Hematopoietic multipotent progenitor cell treated with erythropoietin and hydrocortisone succinate and interleukin-3 and kit ligand, for 4 days (in vitro differentiated cells): Measurements from ENCODE around the gene DRICH1.
"Not testable (repeated sequence)": the region's sequence is repeated elsewhere in the genome, so short reads cannot be mapped to it uniquely, and the experiment has no call there.

Experiments used
- DNase-seq: peaks from one replicate; pipeline ENCODE4 v3.0.0-alpha.2; 2015

Gene DRICH1

DNA sequence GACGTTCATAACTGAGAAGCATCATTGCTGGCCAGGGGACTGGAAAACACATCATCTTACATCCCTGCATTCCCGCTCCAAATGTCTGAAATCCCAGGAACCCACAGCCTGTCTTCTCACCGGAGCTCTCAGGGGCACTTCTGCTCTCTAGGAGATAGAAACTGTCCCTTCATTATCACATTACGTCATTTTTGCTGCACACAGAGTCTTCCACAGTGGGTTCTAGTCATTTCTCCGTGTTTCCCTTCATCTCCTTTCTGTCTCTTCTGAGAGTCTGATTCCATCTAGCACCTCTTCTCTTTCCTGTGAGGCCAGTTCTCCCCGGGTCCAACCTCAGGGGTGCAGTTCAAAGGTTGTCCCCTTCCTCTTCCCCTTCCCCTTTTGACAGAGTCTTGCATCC, 36.2 kb downstream of the DRICH1 start:
- not testable (repeated sequence) for DNase-seq

DNA sequence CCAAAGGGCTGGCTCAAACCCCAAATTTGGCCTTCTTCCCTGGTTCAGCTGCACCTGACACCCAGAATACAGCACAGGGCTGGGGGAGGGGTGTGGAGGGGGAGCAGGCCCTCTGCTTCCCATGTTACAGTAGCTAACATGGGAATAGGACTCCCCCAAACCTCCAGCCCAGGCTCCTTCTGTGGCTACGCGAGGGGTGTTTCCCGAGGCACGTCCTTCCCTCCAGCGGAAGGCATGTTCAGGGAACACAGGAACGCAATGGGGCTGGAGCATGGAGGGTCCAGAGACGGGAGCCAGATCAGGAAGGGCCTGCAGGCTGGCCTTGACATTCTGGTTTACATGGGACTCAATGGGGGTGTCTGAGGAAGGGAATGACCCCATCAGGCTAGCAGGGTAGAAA, 40.3 kb downstream of the DRICH1 start:
- no peak for DNase-seq

DNA sequence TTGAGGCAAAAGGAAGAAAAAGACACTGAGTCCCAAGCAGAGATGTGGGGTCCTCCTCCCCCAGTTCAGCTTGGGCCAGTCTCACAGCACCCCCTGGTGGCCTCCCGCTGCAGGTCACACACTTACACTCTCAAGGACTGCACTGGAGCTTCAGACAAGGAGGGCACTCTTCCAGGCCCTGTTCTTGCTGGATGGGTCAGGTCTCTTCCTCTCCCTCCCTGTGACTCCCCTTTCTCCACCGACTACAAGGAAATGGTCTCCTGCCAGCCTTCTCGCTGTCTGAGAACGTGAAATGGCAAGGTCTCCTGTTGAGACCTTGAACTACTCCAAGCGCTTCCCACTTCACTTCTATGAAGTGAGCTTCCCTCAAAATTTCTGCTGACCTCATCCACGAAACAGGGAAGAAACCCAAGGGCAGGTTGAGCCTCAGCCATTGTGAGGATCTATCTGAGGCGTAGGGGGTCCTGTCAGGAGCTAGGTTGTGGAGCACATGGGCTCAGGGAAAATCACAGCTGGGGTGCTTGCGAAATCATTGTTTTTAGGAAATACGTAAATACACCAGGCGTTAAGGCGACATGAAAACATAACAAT, 40.8 kb downstream of the DRICH1 start:
- DNase-seq, result peak; percentile 86

DNA sequence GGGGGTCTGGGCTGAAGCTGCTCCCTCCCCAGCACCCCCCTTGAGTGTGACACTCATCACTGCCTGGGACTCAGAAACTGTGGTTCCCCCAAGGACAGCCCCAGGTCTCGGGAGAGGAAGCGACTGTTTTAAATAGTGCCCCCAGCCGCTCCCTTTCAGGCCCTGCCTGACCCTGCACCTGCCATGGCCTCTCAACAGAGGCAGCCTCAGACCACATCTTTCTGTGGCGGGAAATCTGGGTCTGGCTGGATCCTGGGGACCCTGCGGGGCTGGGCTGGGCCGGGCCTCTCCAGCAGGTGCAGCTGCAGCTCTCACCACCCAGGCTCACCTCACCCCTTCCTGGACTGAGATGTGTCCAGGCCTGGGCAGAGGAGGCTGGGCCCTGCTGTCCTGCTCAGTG, 48.3 kb downstream of the DRICH1 start:
- peak; percentile 57 for DNase-seq

DNA sequence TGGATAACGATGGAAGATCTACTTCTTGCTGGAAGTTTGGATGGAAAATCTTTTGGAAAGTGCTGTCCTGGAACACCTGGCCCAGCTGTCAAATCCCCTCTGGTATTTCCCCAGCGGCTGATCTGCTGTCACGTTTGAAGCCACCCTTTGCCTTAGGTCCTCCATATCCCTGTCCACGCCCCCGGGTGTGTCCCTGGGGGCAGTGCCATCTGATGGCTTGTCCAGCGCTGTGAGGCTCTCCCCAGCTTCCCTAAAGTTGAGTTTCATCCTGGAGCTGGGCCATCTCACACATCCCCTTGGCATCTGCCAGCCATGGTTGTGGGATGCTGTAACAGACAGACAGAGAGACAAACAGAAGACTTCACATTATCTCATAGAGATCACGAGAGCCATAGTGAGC, 49.0 kb downstream of the DRICH1 start:
- DNase-seq, result no peak

DNA sequence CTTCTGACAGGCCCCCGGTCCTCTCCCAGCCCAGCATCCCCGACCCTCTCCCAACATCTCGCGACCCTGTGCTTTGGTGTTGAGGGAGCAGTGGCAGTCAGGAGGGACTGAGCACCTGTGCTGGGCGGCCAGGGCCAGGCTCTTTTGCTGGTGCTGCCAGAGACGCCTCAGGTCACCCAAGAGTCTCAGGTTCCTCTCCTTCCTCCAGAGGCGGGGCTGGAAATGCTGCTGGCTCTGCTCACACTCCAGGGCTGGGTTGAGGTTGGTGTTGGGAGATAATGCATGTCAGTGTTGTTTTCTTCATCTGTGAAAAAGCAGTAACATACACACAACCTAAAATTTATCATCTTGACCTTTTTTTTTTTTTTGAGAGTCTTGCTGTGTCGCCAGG, 50.9 kb downstream of the DRICH1 start:
- peak; percentile 89 for DNase-seq

DNA sequence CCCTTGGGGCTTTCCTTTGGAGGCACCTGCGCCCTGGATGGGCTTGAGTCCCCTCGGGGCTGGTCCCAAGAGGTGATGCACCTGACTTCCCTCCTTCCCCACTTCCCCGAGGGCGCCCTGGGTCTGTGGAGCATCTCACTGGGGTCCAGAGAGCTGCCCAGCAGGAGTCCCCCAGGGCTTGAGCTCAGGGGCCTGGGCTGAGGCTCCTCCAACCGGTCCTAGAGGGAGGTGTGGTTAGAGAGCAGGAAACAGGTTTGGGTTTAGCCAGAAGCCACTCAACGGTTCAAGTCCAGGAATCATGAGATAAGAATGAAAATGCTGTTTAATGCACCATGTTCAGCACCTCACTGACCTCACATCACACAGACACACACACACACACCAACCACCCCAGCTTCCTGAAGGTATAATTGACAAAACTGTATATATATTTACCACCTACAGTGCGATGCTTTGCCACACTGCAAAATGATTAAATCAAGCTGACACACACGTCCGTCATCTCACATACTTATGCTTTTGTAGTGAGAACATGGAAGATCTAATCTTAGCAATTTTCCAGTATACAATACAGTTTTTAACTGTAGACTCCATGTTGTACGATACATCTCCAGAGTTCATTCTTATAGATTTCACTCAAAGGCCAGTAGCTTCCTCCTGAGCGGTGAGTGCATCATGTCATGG, 51.4 kb downstream of the DRICH1 start:
- peak; percentile 95 for DNase-seq

DNA sequence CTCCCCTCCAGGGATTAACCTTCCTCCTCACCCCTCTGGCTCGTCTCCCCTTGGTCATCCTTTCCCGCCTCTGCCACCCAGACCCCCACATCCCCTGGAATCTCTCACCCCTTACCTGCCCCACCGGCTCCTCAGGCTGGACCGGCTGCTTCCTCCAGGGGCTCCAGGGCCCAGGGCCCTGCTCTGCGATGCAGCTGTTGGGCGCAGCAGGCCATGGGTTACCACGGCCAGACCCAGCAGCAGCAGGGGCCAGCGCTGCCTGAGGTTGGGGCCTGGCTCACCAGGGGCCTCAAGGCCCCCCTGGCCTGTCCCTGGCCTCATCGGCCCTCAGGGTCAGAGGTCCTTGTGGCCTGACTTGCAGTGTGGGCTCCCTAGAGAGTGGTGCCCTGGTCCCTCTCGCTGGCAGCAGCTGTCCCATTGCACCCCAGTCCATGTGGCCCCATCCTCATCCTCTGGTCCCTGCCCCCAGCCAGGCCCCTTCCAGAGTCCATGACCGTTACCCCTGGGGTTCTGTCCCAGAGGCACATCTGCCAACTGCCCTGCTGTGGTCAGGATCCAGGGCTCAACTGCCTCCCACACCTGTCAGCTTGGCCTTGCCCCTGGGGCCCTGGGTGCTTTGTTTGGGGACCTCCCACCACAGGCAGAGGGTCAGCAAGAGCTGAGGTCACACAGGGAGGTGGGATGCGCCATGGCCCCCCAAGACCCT, 52.1 kb downstream of the DRICH1 start, which contains the start of gene IGLL1:
Gene IGLL1, minus strand, starts transcription at position 421 of the 706 bp plus-strand sequence. Its CDS starts 100 bp downstream, at position 321.
- peak; percentile 89 for DNase-seq

DNA sequence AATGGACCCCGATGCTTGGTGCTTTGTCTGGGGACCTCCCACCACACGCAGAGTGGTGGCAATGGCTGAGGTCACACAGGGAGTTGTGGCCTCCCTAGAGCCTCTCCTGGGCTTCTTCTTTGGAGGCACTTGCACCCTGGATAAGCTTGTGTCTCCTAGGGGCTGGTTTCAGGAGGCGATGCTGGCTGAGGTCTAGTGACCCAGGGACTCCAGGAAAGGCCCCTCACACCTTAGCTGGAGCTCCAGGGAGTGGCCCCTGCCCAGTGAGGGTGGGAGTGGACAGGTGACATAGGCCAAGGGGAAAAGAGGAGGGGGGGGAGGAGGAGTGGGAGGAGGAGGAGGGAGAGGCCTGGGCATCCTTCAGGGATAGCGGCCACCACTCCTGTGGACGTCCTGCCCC, 52.8 kb downstream of the DRICH1 start:
- peak; percentile 35 for DNase-seq

DNA sequence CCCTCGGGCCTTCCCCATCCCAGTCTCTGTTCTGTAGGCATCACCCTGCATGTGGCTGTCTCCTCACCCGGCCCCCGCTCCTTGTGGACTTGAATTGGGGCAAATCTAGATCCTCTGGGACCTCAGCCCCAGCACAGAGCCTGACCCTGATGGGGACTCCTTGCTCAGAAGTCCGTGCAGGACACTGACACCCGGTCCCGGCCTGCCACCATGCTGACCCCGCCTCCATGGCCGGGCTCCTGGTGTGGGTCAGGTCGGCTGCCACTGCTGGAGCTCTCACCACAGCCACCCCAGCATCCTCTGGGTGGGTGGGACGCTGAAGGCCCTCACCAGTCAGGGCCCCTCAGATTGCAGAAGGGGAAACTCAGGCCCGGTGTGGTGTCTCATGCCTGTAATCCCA, 53.8 kb downstream of the DRICH1 start:
- DNase-seq, result peak; percentile 35

DNA sequence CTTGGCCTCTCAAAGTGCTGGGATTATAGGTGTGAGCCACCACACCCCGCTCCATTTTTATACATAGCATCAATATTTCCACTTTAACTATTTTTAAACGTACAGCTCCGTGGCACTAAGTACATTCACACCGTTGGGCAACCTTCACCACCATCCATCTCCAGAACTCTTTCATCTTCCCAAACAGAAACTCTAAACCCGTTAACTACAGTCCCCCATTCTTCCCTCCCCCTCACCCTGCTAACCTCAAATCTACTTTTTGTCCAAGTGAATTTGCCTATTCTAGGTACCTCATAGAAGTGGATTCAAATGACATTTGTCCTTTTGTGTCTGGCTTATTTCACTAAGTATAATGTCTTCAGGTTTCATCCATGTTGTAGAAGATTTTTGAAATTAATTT, 55.4 kb downstream of the DRICH1 start:
- DNase-seq, result no peak

DNA sequence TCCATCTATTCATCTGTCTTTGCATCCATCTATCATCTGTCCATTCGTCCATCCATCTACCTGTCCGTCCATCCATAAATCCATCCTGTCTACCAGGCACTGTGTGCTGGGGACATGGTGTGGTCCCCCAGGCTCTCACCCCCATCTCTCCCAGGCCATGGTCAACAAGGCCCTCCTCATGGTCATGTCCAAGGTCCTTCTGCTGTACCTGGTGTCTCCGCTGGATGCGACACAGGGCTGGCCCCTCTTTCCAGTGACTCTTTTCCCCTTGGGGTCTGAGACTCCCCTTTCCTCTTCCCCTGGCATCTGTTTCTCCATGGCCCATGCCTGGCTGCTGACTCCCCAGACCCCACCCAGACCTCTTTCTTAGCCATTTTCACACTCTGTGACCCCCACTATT, 56.5 kb downstream of the DRICH1 start:
- no peak for DNase-seq

DNA sequence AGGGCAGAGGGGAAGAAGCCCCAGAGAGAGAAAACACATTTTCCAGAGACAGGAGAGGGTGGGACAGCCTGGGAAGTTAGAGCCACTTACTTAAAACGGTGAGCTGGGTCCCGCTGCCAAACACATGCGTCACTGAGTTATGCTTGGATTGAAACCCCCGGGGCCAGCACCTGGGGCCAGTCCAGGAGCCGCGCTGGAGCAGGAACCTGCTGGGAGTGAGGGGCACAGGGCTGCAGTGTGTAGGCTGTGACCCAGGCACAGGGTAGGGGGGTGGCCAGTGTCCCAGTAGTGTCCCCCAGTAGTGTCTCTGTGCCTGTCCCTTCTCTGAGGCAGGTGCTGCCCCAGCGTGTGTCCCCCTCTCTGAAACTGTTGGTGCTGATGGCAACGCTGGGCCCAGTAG, 57.2 kb downstream of the DRICH1 start:
- DNase-seq, result no peak

DNA sequence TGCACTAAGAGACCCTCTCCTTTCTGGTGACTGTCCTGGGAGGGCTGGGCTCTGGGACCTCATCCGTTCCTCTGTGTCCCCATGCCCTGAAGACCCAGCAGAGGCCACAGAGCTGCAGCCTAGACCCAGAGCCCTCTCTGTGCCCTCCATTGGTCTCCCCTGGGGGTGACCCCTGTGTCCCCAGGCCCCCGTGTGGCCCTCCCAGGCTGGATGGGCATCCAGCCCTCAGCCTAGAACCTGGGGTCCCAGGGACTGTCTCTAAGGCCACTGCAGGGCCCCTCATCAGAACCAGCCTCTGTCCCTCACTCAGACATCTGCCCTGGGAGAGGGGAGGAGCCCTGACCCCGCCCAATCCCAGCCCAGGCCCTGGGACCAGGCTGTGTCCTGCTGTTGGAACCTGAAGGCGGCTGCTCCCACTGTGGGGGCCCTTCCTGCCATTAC, 57.7 kb downstream of the DRICH1 start:
- no peak for DNase-seq

DNA sequence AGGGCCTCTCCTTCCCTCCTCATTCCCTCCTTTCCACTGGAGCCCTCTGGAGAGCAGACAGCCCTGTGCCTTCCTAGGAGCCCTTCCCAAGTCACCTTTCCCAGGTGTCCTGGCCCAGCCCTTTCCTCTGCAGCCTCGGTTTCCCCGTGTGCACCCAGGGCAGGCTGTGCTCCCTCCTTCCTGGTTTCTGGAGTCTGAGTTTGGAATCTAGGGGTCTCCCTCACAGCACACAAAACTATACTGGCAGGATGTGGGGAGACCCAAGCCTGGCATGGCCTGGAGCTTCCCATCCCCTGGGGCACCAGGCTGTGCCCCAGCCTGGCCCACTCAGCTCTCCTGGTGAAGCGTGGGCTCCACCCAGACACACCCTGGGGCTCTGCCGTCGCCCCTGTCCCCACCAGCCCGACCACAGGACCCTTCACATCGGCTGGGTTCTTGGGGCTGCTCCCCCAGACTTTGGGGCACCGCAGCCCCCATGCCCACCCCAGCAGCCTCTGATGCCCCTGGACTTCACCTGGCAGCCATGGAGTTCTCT, 58.4 kb downstream of the DRICH1 start:
- DNase-seq, result not testable (repeated sequence)

DNA sequence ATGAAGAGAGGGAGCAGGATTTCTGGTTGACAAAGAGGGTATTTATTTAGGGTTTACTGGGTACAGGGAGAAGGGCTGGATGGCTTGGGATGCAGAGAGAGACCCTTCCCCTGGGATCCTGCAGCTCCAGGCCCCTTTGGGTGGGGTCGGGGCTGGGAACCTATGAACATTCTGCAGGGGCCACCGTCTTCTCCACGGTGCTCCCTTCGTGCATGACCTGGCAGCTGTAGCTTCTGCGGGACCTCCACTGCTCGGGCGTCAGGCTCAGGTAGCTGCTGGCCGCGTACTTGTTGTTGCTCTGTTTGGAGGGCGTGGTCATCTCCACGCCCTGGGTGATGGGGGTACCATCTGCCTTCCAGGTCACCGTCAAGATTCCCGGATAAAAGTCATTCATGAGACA, 59.0 kb downstream of the DRICH1 start:
- DNase-seq, result not testable (repeated sequence)

DNA sequence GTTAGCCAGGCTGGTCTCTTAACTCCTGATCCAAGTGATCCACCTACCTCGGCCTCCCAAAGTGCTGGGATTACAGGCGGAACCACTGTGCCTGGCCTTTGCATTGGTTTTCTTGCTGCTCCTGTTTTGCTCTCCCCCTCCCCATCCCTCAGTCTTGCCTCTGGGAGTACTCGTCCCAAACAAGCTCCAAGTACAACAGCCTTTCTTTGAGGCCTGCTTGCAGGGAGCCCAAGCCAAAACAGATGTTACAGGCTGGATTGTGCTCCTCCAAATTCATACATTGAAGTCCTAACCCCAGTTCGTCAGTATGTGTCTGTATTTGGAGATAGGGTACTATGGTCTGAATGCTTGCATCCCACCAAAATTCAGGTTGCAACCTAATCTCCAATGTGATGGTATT, 60.6 kb downstream of the DRICH1 start:
- no peak for DNase-seq

DNA sequence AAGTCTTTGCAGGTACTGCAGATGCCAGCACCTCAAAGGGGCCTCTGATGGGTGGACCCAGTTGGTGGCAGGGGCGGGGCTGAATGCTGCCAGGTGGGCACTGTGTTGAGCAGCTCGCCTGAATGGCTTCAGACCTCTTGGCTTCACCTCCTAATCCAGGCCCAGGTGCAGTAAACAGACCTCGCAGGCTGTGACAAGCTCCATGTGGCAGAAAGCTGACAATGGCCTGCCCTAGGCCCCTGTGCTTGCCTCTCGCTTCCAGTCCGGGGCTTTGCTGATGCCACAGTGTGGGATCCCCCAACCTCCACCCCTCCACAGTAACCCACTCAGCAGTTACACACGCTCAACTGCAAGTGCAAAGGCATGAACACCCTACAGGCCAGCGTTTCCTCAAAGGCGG, 61.4 kb downstream of the DRICH1 start:
- no peak for DNase-seq

DNA sequence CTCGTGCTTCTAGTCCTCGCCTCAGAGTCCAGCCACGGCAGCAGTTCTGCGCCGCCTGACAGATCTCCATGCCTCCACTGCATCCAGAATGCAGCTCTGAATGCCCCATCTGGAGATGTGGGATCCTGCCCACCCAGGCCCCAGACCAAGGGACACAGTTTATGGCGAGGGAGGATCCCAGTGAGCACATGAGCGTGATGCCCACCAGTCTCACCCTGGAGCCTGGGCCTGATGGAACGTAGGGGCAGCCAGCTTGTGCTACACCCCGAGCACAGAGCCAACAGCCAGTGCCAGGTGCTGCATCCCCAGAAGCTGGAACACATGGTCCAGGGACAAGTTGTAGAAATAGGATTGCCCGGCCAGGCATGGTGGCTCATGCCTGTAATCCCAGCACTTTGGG, 62.4 kb downstream of the DRICH1 start:
- DNase-seq, result no peak

DNA sequence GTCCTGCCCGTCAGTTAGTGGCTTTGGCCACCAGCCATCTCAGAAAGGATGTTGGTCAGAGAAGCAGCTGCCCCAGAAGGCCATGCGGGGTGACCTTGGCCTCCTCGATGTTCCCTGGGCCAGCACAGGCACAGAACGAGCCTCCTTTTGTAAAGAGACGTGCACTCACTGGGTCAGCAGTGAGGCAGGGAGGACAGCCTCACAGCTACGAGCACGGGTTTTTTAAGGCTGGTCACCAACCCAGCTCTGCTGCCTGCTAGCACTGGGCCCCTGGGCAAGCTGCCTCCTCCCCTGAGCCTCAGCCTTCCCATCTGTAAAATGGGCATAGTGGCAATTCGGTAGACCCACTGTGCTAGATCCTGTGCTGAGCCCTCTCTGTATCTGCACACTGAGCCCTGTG, 62.8 kb downstream of the DRICH1 start:
- DNase-seq, result no peak

DNA sequence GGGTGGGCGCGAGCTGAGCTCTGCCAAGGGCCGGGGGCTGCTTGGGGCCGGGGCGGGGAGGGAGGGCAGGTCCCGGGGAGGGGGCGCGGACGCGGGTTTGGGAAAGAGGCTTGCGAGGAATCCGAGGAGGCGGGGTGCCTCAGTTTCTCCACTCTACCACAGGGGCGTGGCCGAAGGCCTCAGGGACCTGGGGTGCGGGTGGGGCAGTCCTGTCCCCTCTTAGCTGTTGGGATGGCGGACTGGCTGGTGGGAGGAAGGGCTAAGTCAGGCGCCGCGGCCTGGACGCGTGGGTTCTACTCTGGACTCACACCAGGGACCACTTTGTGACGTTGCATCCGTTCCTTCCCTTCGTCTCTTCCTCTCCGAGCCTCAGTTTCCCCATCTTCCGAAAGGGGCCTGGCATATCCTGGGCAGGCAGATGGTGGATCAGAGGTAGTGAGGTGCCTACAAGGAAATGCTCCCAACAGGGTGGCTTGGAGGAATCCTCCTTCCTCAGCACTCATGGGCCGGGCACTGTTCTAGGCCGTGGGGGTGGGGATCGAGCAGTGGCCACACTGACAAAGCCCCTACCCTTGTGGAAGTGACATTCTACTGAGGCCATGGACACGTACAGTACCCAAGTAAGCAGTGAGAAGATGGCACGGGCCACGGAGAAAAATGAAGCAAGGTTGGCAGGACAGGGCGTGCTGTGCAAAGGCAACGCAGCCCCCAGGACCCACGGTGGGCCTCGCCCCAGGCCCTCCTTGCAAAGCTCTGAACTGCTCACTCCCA, 65.2 kb downstream of the DRICH1 start:
- no peak for DNase-seq

DNA sequence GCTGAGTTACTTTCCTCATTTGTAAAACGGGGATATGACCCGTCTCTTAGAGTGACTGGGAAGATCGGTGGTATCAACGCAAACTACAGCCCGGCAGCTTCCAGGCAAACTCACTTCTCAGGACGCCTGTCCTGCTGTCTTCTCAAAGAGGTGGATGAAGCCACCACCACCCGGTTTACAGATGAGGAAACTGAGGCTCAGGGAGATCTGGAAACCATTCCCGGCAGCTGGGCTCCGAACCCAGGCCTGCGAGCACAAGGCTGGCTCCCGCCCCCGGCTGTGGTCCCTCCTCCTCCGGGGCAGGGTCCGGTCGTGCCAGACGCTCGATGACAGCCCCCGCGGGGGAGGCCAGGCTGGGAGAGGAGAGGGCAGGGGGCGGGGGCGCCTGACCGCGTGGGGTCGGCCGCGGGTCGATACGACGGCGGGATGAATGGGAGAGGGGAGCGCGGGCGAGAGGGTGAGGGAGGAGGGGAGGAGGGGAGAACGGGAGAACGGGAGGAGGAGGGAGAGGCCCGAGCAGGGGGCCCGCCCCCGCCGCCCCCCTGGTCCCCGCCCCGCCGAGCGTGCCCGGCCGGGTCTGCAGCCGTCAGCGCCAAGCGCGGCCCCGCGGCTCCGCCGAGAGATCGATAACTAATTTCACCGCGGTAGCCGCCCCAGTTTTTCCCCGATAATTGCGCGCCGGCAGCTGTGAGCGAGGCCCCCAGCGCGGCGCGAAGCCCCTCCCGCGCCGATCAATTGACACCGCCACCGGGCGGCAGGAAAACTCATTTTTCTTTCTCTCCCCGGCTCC, 66.0 kb downstream of the DRICH1 start:
- peak; percentile 43 for DNase-seq
